Skeletal muscle tissue (tissue), 4 donors: ENCODE measurements around the gene SRP19. TPM values are rescaled to one million over a fixed set of nuclear protein-coding genes. Genes with fewer than 3 reads are reported as not detected.

Experiments
- H3K27ac ChIP-seq: one replicate; pipeline ENCODE4 v1.7.0; 2013; ENCODE audit warnings: mild to moderate bottlenecking, low read depth, low read length, inconsistent platforms
- H3K27me3 ChIP-seq, 3 donors: one replicate each; pipeline ENCODE4 v1.7.0; 2013; ENCODE audit warnings: low read length in 3 of 3; ENCODE audit not compliant: control insufficient read depth in 3 of 3, insufficient read depth in 3 of 3
- H3K36me3 ChIP-seq, 3 donors: one replicate each; pipeline ENCODE4 v1.7.0; 2013; ENCODE audit warnings: low read length in 3 of 3; ENCODE audit not compliant: control insufficient read depth in 3 of 3, insufficient read depth in 3 of 3
- H3K4me1 ChIP-seq, 3 donors: one replicate each; pipeline ENCODE4 v1.7.0; 2013; ENCODE audit warnings: low read length in 3 of 3, mild to moderate bottlenecking in 3 of 3; ENCODE audit not compliant: control insufficient read depth in 3 of 3, insufficient read depth in 3 of 3
- H3K4me3 ChIP-seq, 3 donors: one replicate each; pipeline ENCODE4 v1.7.0; 2013; ENCODE audit warnings: low read length in 3 of 3
- H3K9ac ChIP-seq, 3 donors: one replicate each; pipeline ENCODE4 v1.7.0; 2013; ENCODE audit warnings: low read length in 3 of 3, mild to moderate bottlenecking in 3 of 3, moderate library complexity in 2 of 3, low read depth in 1 of 3
- H3K9me3 ChIP-seq, 3 donors: one replicate each; pipeline ENCODE4 v1.7.0; 2013; ENCODE audit warnings: low read length in 3 of 3; ENCODE audit not compliant: control insufficient read depth in 3 of 3
- total RNA-seq: library from RNA; depleted of rRNA; stranded (reverse); fragments of >200 nt; gene quantifications from one replicate; pipeline ENCODE4 v1.2.3, GENCODE V29; 2014
- donor health status: Osteomylitis.

The SRP19 gene
- total RNA-seq, 1 donor from 2014 or later: 13.6 TPM

DNA sequence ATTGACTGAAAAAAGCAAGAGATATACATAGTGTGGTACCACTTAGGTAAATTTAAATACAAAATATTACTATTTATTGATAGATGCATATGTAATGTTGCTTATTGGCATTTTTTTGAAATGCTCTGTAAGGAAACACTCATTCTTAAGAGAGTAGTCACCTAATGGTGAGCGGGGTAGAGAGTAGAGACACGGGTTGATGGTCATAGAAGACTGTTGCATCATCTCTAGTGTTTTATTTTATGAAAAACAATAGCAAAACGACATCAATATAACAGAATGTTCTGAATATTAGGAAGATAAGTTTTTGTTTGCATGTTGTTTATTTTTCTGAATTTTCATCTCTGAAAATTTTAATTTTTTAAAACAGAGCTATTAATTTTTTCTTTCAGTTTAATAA lies 4.0 kb downstream of the SRP19 start:
- Histone ChIP-seq H3K4me3 (no peak overlapping the region), H3K4me1 (peaks cover 10 to 22% (median 19%) of the 10 kb centered on the region in 3 donors), H3K36me3 (peaks cover 22 to 38% (median 30%) of the 10 kb centered on the region in 3 donors), H3K27ac (no peak overlapping the region), H3K9me3 (no peaks in the 10 kb centered on the region), H3K9ac (no peak overlapping the region), H3K27me3 (no peaks in the 10 kb centered on the region)

DNA sequence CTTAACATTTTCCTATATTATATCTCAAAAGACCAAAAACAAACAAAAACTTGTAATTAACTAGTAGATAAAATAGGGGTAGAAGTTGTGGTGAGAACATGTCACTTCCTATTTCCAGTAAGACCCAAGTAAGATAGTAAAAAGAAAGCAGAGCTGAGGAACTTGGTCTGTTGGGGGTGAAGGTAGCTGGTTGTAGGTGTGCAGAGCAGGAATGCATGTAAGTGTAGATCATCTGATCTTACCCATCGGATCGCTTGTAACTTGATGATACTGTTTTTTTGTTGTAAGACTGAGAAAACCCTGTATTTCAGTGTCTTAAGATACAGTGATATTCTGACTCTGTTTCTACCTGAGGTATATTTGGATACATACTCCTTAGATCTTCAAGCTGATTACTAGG lies 5.7 kb downstream of the SRP19 start:
- Histone ChIP-seq H3K4me1 (peaks cover 8 to 16% (median 15%) of the 10 kb centered on the region in 3 donors), H3K36me3 (peaks cover 29 to 46% (median 36%) of the 10 kb centered on the region in 3 donors), H3K4me3 (no peak overlapping the region), H3K27ac (no peak overlapping the region), H3K27me3 (no peaks in the 10 kb centered on the region), H3K9me3 (no peaks in the 10 kb centered on the region), H3K9ac (no peak overlapping the region)

DNA sequence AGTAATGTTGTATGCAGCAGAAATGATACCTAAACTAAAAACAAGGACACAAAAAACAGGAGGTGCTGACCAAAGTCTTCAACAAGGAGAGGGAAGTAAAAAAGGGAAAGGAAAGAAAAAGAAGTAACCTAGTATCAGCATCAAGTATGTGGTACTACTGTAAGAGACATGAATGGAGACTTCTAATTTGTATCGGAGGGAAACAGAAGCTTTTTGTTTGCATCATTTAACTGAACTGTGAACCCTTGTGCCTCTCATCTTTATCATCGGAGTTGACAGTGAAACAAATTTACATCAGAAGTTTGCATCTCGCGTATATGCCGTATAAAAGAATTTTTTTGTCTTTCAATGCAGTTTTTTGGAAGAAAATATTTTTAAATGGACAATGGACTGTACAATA lies 6.3 kb downstream of the SRP19 start:
- H3K27me3 ChIP-seq: no peaks in the 10 kb centered on the region
- H3K4me3 ChIP-seq: no peak overlapping the region
- H3K27ac ChIP-seq: no peak overlapping the region
- H3K36me3 ChIP-seq: peaks cover 29 to 46% (median 36%) of the 10 kb centered on the region in 3 donors
- no peaks in the 10 kb centered on the region for H3K9me3 ChIP-seq
- peaks cover 2 to 10% (median 10%) of the 10 kb centered on the region in 3 donors for H3K4me1 ChIP-seq
- no peak overlapping the region for H3K9ac ChIP-seq

DNA sequence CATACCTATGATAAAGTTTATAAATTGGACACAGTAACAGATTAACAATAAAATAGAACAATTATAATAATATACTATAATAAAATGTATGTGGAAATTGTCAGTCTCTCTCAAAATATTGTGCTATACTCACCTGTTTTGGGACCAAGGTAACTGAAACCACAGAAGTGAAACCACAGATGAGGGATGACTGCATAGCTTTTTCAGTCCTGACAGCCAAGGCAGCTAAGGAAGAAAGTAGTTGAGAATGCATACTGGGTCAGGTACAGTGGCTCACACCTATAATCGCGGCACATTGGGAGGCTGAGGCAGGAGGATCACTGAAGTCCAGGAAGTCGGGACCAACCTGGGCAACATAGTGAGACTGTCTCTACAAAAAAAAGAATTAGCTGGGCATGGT lies 8.9 kb downstream of the SRP19 start:
- Histone ChIP-seq H3K4me3 (no peak overlapping the region), H3K27me3 (no peaks in the 10 kb centered on the region), H3K36me3 (peaks cover 23 to 39% (median 28%) of the 10 kb centered on the region in 3 donors), H3K4me1 (no peaks in the 10 kb centered on the region), H3K27ac (no peak overlapping the region), H3K9me3 (no peaks in the 10 kb centered on the region), H3K9ac (no peak overlapping the region)

DNA sequence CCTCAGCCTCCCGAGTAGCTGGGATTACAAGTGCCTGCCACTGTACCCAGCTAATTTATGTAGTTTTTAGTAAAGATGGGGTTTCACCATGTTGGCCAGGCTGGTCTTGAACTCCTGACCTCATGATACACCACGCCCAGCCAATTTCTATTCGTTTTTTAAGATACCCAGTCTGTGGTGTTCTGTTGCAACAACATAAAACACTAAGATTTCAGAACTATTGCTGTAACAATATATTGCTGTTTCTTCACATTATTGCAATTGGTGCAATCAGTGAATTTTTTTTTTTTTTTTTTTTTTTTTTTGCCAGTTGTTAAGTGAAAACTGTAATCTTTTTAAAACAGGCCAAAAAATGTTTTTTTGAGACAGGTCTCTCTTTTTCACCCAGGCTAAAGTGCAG lies 9.9 kb downstream of the SRP19 start:
- no peaks in the 10 kb centered on the region for H3K9me3 ChIP-seq
- no peak overlapping the region for H3K27ac ChIP-seq
- H3K9ac ChIP-seq: no peak overlapping the region
- H3K36me3 ChIP-seq: peaks cover 19 to 44% (median 26%) of the 10 kb centered on the region in 3 donors
- H3K4me1 ChIP-seq: no peaks in the 10 kb centered on the region
- no peak overlapping the region for H3K4me3 ChIP-seq
- H3K27me3 ChIP-seq: no peaks in the 10 kb centered on the region

DNA sequence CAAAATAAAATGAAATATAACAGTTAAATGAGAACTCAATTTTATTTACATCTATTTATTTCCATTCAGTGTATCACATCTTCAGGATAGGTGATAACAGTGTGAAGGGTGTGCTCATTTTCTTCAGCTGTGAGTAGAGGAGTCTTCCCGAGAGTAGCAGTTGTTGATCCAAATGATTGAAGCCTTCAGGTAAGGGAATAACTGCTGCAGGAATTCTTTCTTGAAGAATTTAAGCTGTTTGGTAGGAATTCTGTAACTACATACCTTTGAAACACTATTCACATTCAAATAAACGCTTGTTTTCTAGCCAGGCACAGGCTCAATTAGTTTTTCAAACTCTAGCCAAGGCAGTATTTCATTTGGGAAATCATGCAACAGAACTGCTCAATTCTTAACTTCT lies 15.3 kb downstream of the SRP19 start:
- peaks cover 2 to 19% (median 13%) of the 10 kb centered on the region in 3 donors for H3K36me3 ChIP-seq
- no peak overlapping the region for H3K27ac ChIP-seq
- H3K9ac ChIP-seq: no peak overlapping the region
- H3K4me3 ChIP-seq: no peak overlapping the region
- H3K27me3 ChIP-seq: no peaks in the 10 kb centered on the region
- H3K4me1 ChIP-seq: peaks cover 0 to 2% (median 0%) of the 10 kb centered on the region in 3 donors
- H3K9me3 ChIP-seq: no peaks in the 10 kb centered on the region

DNA sequence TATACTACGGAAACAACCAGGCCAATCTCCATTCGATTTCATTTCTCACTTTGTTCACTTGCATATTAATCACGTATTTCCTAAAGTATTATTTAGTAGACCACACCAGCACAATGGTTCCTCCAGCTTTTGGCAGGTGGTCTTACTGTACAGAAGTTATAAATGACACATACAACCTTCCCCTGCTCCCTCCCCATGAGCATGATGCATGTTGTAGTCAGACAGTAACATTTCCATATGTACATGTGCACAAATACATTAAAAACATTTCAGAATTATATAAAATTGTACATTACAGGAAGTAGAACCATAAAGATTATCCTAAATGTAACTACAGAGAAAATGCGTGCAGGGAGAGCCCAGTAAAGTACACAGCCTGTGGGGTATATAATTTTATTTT lies 17.0 kb downstream of the SRP19 start:
- Histone ChIP-seq H3K27ac (no peak overlapping the region), H3K4me1 (peaks cover 0 to 2% (median 0%) of the 10 kb centered on the region in 3 donors), H3K9ac (no peak overlapping the region), H3K27me3 (no peaks in the 10 kb centered on the region), H3K36me3 (peaks cover 2 to 25% (median 25%) of the 10 kb centered on the region in 3 donors), H3K9me3 (no peaks in the 10 kb centered on the region), H3K4me3 (no peak overlapping the region)

DNA sequence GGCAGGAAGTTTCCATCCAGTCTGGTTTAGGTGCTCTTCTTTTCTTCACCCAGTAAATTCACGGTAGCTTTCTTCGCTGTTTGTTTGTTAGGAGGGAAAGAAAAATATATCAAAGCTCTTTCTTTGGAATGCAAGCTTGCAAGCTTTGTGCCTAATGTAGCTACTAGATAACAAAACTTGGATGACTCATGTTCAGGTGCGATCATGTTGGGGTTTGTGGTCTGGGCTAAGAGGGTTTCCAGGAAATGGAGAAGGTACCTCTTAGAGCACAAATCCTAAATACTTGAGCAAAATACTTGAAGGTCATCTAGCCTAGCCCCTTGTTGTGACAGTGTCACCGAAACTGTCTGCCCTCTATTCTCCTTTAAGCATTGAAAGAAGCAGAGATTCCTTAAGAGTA lies 17.7 kb downstream of the SRP19 start:
- H3K9me3 ChIP-seq: no peaks in the 10 kb centered on the region
- H3K9ac ChIP-seq: no peak overlapping the region
- H3K27me3 ChIP-seq: no peaks in the 10 kb centered on the region
- peaks cover 0 to 2% (median 0%) of the 10 kb centered on the region in 3 donors for H3K4me1 ChIP-seq
- peaks cover 2 to 25% (median 25%) of the 10 kb centered on the region in 3 donors for H3K36me3 ChIP-seq
- H3K27ac ChIP-seq: no peak overlapping the region
- H3K4me3 ChIP-seq: no peak overlapping the region

DNA sequence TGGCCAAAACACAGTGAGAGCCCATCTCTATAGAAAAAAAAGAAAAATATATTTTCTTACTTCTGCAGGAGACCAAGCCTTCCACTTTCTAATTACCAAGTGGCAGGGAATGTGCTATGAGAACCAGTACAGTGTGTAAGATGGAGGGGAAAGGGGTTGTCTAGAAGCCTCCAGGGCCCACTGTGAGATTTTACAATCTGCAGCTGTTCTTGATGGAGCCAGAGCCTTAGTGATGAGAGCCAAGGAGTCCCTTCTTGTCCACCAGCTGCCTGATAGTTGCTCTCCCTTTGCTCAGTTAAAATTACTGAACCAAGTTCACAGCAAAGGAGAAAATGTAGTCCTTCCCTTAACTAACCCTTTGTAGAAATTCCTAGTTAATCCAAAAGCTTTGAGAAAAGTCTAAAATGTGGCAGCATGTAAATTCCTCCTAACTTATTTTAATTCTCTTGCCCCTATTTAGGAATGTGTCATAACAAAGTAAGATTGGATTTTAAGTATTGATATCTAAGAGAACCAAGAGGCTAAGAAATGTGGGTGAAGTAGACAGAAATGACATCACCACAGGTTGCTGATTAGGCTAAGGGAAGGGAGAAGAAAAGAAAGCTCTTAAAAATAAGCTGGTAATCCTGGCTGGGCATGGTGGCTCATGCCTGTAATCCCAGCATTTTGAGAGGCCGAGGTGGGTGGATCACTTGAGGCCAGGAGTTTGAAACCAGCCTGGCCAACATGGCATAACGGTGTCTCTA lies 19.3 kb downstream of the SRP19 start:
- no peaks in the 10 kb centered on the region for H3K27me3 ChIP-seq
- H3K36me3 ChIP-seq: peaks cover 8 to 36% (median 28%) of the 10 kb centered on the region in 3 donors
- peaks cover 0 to 2% (median 0%) of the 10 kb centered on the region in 3 donors for H3K4me1 ChIP-seq
- H3K9me3 ChIP-seq: no peaks in the 10 kb centered on the region
- H3K9ac ChIP-seq: no peak overlapping the region
- H3K4me3 ChIP-seq: no peak overlapping the region
- H3K27ac ChIP-seq: no peak overlapping the region

DNA sequence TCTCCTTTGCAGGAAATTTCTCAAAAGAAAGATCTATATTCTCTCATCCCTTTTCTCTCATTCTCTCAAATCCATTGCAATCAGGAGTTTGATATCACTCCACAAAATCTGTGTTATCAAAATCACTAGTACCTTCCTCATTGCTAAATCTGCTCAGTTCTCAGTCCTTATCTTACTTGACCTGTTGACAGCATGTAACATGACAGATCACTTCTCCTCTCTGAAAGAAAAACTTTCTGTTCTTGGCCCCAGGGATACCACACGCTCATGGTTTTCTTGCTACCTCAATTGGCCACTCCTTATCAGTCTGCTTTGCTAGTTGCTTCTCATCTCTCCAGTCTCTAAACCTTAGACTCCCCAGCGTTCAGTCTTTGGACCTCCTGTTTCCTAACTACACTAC lies 22.1 kb downstream of the SRP19 start:
- Histone ChIP-seq H3K36me3 (peaks cover 20 to 50% (median 43%) of the 10 kb centered on the region in 3 donors), H3K9me3 (no peaks in the 10 kb centered on the region)

More for the DNA sequence above, 22.1 kb downstream of the SRP19 start:
- no peak overlapping the region for H3K27ac ChIP-seq
- H3K4me1 ChIP-seq: peaks cover 0 to 2% (median 0%) of the 10 kb centered on the region in 3 donors
- no peak overlapping the region for H3K9ac ChIP-seq
- no peaks in the 10 kb centered on the region for H3K27me3 ChIP-seq
- no peak overlapping the region for H3K4me3 ChIP-seq
